Hepatocyte (in vitro differentiated cells): ENCODE data around the gene MT3.
A peak's percentile ranks its signal among the peaks of the same experiment; 100 is the strongest.

Source experiments
- EZH2 ChIP-seq: fragments of 200-600 bp; sonication (generic); IDR thresholded peaks from 2 replicates; pipeline ENCODE4 v1.6.1; 2016; ENCODE audit warnings: antibody characterized with exemption, mild to moderate bottlenecking, borderline replicate concordance
- EZH2phosphoT487 ChIP-seq: fragments of 200-600 bp; sonication (generic); IDR thresholded peaks from one replicate; pipeline ENCODE4 v1.6.1; 2018; ENCODE audit warnings: antibody characterized with exemption, mild to moderate bottlenecking, low read depth, moderate library complexity; ENCODE audit not compliant: unreplicated experiment, severe bottlenecking
- TF ChIP-seq, protein P1 (sequence below): fragments of 200-600 bp; sonication (generic); IDR thresholded peaks from 2 replicates; pipeline ENCODE4 v1.5.1; 2016; ENCODE audit warnings: antibody characterized with exemption, mild to moderate bottlenecking; ENCODE audit not compliant: poor library complexity

DNA sequence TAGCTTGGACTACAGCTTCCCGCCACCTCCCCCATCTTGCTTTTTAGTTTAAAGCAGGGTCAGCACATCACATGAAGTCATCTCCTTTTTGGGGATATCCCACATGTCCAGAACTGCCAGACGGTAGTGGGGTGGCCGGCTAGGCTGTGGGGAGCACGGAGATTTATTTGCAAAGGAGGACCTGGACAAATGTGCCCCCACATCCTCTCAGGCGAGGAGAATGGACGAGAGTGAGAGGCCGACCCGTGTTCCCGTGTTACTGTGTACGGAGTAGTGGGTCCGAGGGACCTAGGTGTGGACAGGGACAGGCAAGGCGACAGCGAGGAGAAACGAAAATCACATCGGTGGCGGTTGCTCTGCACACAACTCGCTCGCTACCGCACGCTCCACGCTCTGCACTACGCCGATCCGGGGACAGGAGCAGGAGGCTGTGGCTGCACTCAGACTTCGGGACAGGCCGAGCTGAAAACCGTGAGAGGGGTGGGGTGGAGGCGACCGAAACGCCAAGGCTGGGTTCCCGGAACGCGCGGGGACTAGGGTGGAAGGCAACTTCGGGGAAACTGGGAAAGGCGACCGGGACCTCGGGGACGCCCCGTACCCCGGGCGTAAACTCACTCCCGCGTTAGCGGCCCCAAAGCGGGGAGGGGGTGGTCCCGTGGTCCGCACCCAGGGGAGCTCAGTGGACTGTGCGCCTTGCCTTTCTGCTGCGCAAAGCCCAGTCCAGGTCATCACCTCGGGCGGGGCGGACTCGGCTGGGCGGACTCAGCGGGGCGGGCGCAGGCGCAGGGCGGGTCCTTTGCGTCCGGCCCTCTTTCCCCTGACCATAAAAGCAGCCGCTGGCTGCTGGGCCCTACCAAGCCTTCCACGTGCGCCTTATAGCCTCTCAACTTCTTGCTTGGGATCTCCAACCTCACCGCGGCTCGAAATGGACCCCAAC, 48.8 kb downstream of the MT3 start, which contains the start of gene MT1A:
- TF ChIP-seq, protein P1, sequence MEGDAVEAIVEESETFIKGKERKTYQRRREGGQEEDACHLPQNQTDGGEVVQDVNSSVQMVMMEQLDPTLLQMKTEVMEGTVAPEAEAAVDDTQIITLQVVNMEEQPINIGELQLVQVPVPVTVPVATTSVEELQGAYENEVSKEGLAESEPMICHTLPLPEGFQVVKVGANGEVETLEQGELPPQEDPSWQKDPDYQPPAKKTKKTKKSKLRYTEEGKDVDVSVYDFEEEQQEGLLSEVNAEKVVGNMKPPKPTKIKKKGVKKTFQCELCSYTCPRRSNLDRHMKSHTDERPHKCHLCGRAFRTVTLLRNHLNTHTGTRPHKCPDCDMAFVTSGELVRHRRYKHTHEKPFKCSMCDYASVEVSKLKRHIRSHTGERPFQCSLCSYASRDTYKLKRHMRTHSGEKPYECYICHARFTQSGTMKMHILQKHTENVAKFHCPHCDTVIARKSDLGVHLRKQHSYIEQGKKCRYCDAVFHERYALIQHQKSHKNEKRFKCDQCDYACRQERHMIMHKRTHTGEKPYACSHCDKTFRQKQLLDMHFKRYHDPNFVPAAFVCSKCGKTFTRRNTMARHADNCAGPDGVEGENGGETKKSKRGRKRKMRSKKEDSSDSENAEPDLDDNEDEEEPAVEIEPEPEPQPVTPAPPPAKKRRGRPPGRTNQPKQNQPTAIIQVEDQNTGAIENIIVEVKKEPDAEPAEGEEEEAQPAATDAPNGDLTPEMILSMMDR: no peak
- TF ChIP-seq EZH2 (peak; percentile 84), EZH2phosphoT487 (peak; percentile 26)
